PC-3 (cell line): ENCODE measurements around the gene TRIP6. TPM values are rescaled to one million over a fixed set of nuclear protein-coding genes. Genes with fewer than 3 reads are reported as not detected.

ENCODE experiments used
- ATAC-seq: fragments of 200-7000 bp; cut with Tn5 transposase; 2 replicates; pipeline ENCODE4 v1.9.1; 2020; ENCODE audit warnings: mild to moderate bottlenecking, moderate library complexity
- BruUV-seq: library from RNA; stranded (reverse); fragments of 400-500 nt; replicated peaks from 2 replicates; lab custom pipeline; 2021; lab: Mats Ljungman, UMichigan
- CTCF ChIA-PET: fragments of 300-600 bp; sonication (Branson Sonifier 250); formaldehyde crosslinking; loops from one replicate; lab custom pipeline; 2022; ENCODE audit warnings: antibody characterized with exemption; lab: Charles Lee
- POLR2A ChIA-PET: fragments of 300-600 bp; sonication (Branson Sonifier 250); formaldehyde crosslinking; loops from one replicate; lab custom pipeline; 2022; ENCODE audit warnings: antibody characterized with exemption; ENCODE audit not compliant: unreplicated experiment; lab: Charles Lee
- DNase-seq: peaks from one replicate; pipeline ENCODE4 v3.0.0-alpha.2; 2015
- H2AFZ ChIP-seq: fragments of 300-600 bp; sonication (generic); 2 replicates; pipeline ENCODE4 v1.6.0; 2016; ENCODE audit warnings: antibody characterized with exemption, low read length
- H3F3A ChIP-seq: fragments of 300-600 bp; sonication (generic); one replicate; pipeline ENCODE4 v1.6.0; 2017; ENCODE audit warnings: antibody characterized with exemption, low read length, control low read depth, mild to moderate bottlenecking; ENCODE audit not compliant: unreplicated experiment
- H3K27ac ChIP-seq: fragments of 300-600 bp; sonication (generic); 2 replicates; pipeline ENCODE4 v1.5.1; 2016; ENCODE audit warnings: mild to moderate bottlenecking, low read length
- H3K27me3 ChIP-seq: fragments of 300-600 bp; sonication (generic); 2 replicates; pipeline ENCODE4 v1.6.1; 2016; ENCODE audit warnings: low read length, mixed read lengths
- H3K36me3 ChIP-seq: fragments of 300-600 bp; sonication (generic); 2 replicates; pipeline ENCODE4 v1.6.1; 2016; ENCODE audit warnings: low read depth, mixed run types, low read length, mixed read lengths
- H3K4me1 ChIP-seq: fragments of 300-600 bp; sonication (generic); 2 replicates; pipeline ENCODE4 v1.5.1; 2016; ENCODE audit warnings: low read length; ENCODE audit not compliant: insufficient read depth
- H3K4me2 ChIP-seq: fragments of 300-600 bp; sonication (generic); 2 replicates; pipeline ENCODE4 v1.6.0; 2016; ENCODE audit warnings: low read length
- H3K4me3 ChIP-seq: fragments of 300-600 bp; sonication (generic); 2 replicates; pipeline ENCODE4 v1.5.1; 2016; ENCODE audit warnings: mild to moderate bottlenecking, low read length, mixed read lengths
- H3K79me2 ChIP-seq: fragments of 300-600 bp; sonication (generic); 2 replicates; pipeline ENCODE4 v1.6.1; 2017; ENCODE audit warnings: low read length, mixed read lengths
- H3K9ac ChIP-seq: fragments of 300-600 bp; sonication (generic); 2 replicates; pipeline ENCODE4 v1.6.0; 2016; ENCODE audit warnings: mild to moderate bottlenecking, low read length
- H3K9me2 ChIP-seq: fragments of 300-600 bp; sonication (generic); replicated peaks from 2 replicates; pipeline ENCODE4 v1.6.1; 2016; ENCODE audit warnings: mixed run types, low read length, mixed read lengths
- H3K9me3 ChIP-seq: fragments of 300-600 bp; sonication (generic); 2 replicates; pipeline ENCODE4 v1.6.1; 2016; ENCODE audit warnings: low read length, mixed read lengths
- H4K20me1 ChIP-seq: fragments of 300-600 bp; sonication (generic); 2 replicates; pipeline ENCODE4 v1.6.1; 2016; ENCODE audit warnings: low read length, mixed read lengths
- CTCF ChIP-seq: fragments of 300-600 bp; sonication (generic); conservative IDR thresholded peaks from 2 replicates; pipeline ENCODE4 v1.5.1; 2017; ENCODE audit warnings: antibody characterized with exemption, low read depth, mild to moderate bottlenecking, low read length
- EZH2 ChIP-seq: fragments of 300-600 bp; sonication (generic); IDR thresholded peaks from one replicate; pipeline ENCODE4 v1.6.1; 2017; ENCODE audit warnings: antibody characterized with exemption, mild to moderate bottlenecking, low read length; ENCODE audit not compliant: unreplicated experiment
- EZH2phosphoT487 ChIP-seq: fragments of 300-600 bp; sonication (generic); IDR thresholded peaks from 2 replicates; pipeline ENCODE4 v1.6.1; 2018; ENCODE audit warnings: mild to moderate bottlenecking, antibody characterized with exemption, low read length, borderline replicate concordance
- intact Hi-C: fragments of 100-400 bp; cut with micrococcal nuclease; formaldehyde crosslinking; loops from 2 replicates; pipeline ENCODE4 v1.9.0; 2023
- total RNA-seq: library from RNA; depleted of rRNA; stranded (reverse); fragments of >200 nt; gene quantifications from 2 replicates; pipeline ENCODE4 v1.2.3, GENCODE V29; 2014

TRIP6 gene
- total RNA-seq, 1 experiment from 2014 or later: 11.3 TPM

- H3K36me3 ChIP-seq: peaks cover 64% of the 10 kb centered on the region
- no peaks in the 10 kb centered on the region for H3K27me3 ChIP-seq
- peaks cover 47% of the 10 kb centered on the region for H4K20me1 ChIP-seq
- no peak overlapping the region for H2AFZ ChIP-seq
- no peak overlapping the region for H3K27ac ChIP-seq
- no peaks in the 10 kb centered on the region for H3F3A ChIP-seq
- H3K9ac ChIP-seq: no peak overlapping the region
- no peak overlapping the region for H3K4me3 ChIP-seq
- no peaks in the 10 kb centered on the region for H3K9me3 ChIP-seq
- ATAC-seq: no peak
- peaks cover 71% of the 10 kb centered on the region for H3K79me2 ChIP-seq
- POLR2A ChIA-PET: no interaction called here
- no peak overlapping the region for H3K4me2 ChIP-seq
- TF ChIP-seq EZH2phosphoT487: no peak
- no peak for TF ChIP-seq CTCF
- no peak for TF ChIP-seq EZH2
- H3K4me1 ChIP-seq: peaks cover 20% of the 10 kb centered on the region
- BruUV-seq: no TSS peak
- intact Hi-C loops: no loop called here
- CTCF ChIA-PET: no interaction called here
- no peaks in the 10 kb centered on the region for H3K9me2 ChIP-seq
- no peak for DNase-seq
Observed at GRCh38 chr7:100879685-100880261, 12.6 kb downstream of the TRIP6 start.

GRCh38 chr7:100880645-100881044 is 13.5 kb downstream of the TRIP6 start:
- POLR2A ChIA-PET: no interaction called here
- peaks cover 20% of the 10 kb centered on the region for H3K4me1 ChIP-seq
- no peak overlapping the region for H2AFZ ChIP-seq
- TF ChIP-seq EZH2 (no peak), EZH2phosphoT487 (no peak)
- H4K20me1 ChIP-seq: peaks cover 44% of the 10 kb centered on the region
- peaks cover 64% of the 10 kb centered on the region for H3K79me2 ChIP-seq
- H3K4me3 ChIP-seq: no peak overlapping the region
- no peaks in the 10 kb centered on the region for H3K9me3 ChIP-seq
- no peaks in the 10 kb centered on the region for H3F3A ChIP-seq
- H3K9me2 ChIP-seq: no peaks in the 10 kb centered on the region
- CTCF ChIA-PET: no interaction called here
- no peak overlapping the region for H3K27ac ChIP-seq
- peaks cover 70% of the 10 kb centered on the region for H3K36me3 ChIP-seq
- intact Hi-C loops: no loop called here
- no peaks in the 10 kb centered on the region for H3K27me3 ChIP-seq
- no peak overlapping the region for H3K4me2 ChIP-seq
- DNase-seq (no peak), ATAC-seq (no peak)
- BruUV-seq: no TSS peak
- H3K9ac ChIP-seq: no peak overlapping the region

DNA sequence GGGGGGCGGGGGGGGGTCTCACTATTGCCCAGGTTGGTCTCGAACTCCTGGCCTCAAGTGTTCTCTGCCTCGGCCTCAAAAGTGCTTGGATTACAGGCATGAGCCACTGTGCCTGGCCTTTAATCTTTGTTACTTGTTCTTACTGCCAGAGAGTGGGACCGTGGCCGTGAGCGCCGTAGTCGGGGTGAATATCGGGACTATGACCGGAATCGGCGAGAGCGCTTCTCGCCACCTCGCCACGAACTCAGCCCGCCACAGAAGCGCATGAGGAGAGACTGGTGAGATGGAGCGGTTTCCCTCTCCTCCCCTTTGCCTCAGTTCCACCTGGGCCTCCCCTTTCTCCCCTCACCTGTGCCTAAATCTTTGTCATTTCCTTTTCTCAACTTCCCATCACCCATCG is 13.9 kb downstream of the TRIP6 start:
- no TSS peak for BruUV-seq
- DNase-seq: no peak
- Histone ChIP-seq H3K27ac (no peak overlapping the region), H3F3A (no peaks in the 10 kb centered on the region), H3K4me3 (no peak overlapping the region), H3K27me3 (no peaks in the 10 kb centered on the region), H3K36me3 (peaks cover 75% of the 10 kb centered on the region), H2AFZ (no peak overlapping the region), H3K4me2 (no peak overlapping the region), H3K79me2 (peaks cover 59% of the 10 kb centered on the region), H3K9ac (no peak overlapping the region), H3K9me2 (no peaks in the 10 kb centered on the region), H4K20me1 (peaks cover 39% of the 10 kb centered on the region), H3K9me3 (no peaks in the 10 kb centered on the region), H3K4me1 (peaks cover 20% of the 10 kb centered on the region)
- intact Hi-C loops: no loop called here
- ATAC-seq: no peak
- TF ChIP-seq EZH2phosphoT487 (no peak), EZH2 (no peak), CTCF (no peak)
- ChIA-PET POLR2A (no interaction called here), CTCF (no interaction called here)
